Measurements from ENCODE around the gene SCFD1.
"Not testable (repeated sequence)": the region's sequence is repeated elsewhere in the genome, so short reads cannot be mapped to it uniquely, and the experiment has no call there.

Gene SCFD1

GRCh38 chr14:30681752-30682355 lies 59.7 kb downstream of the SCFD1 start:
- Histone ChIP-seq H3K9me3 (ENCODE audit: insufficient read depth, low read length, severe bottlenecking) (no peaks in the 10 kb centered on the region), H3K36me3 (ENCODE audit: insufficient read depth, low read length) (peaks cover 26% of the 10 kb centered on the region; the same call in 1 of the 2 replicates), H3K79me2 (ENCODE audit: insufficient read depth, low read length) (no peaks in the 10 kb centered on the region), H3K4me1 (ENCODE audit: insufficient read depth, low read length) (no peaks in the 10 kb centered on the region), H3K27ac (ENCODE audit: low read length) (no peak overlapping the region), H3K9ac (ENCODE audit: low read depth, low read length) (no peak overlapping the region), H4K20me1 (ENCODE audit: insufficient read depth, low read length) (no peaks in the 10 kb centered on the region), H2AFZ (ENCODE audit: low read depth, low read length) (no peak overlapping the region), H3K27me3 (ENCODE audit: insufficient read depth, low read length, poor library complexity) (no peaks in the 10 kb centered on the region), H3K4me3 (ENCODE audit: low read depth in 1 of 2, low read length in 2 of 2) (no peak overlapping the region), H3K4me2 (ENCODE audit: insufficient read depth, low read length) (no peak overlapping the region)
- DNase-seq: no peak
- no peak for ATAC-seq (ENCODE audit: insufficient read depth, low read depth)
- TF ChIP-seq CTCF (IDR thresholded peaks at IDR 0.05; ENCODE audit: borderline replicate concordance, extremely low read depth, low read length, poor library complexity, severe bottlenecking) (peak; percentile 50), EZH2 (IDR thresholded peaks at IDR 0.05; ENCODE audit: borderline replicate concordance, low read depth, low read length, severe bottlenecking) (no peak)

- not testable (repeated sequence) for H4K20me1 ChIP-seq (ENCODE audit: insufficient read depth, low read length)
These were observed 68.6 kb downstream of the SCFD1 start for GRCh38 chr14:30690487-30691355.

GRCh38 chr14:30691751-30692398 lies 69.8 kb downstream of the SCFD1 start:
- peaks cover 7% of the 10 kb centered on the region; the same call in 1 of the 2 replicates for H3K36me3 ChIP-seq (ENCODE audit: insufficient read depth, low read length)
- TF ChIP-seq EZH2 (IDR thresholded peaks at IDR 0.05; ENCODE audit: borderline replicate concordance, low read depth, low read length, severe bottlenecking) (no peak), CTCF (IDR thresholded peaks at IDR 0.05; ENCODE audit: borderline replicate concordance, extremely low read depth, low read length, poor library complexity, severe bottlenecking) (no peak)
- no peak overlapping the region for H3K27ac ChIP-seq (ENCODE audit: low read length)
- DNase-seq (no peak), ATAC-seq (ENCODE audit: insufficient read depth, low read depth) (no peak)
- no peak overlapping the region for H3K4me2 ChIP-seq (ENCODE audit: insufficient read depth, low read length)
- H3K79me2 ChIP-seq (ENCODE audit: insufficient read depth, low read length): no peaks in the 10 kb centered on the region
- H3K27me3 ChIP-seq (ENCODE audit: insufficient read depth, low read length, poor library complexity): no peaks in the 10 kb centered on the region
- H3K9ac ChIP-seq (ENCODE audit: low read depth, low read length): no peak overlapping the region
- no peaks in the 10 kb centered on the region for H3K9me3 ChIP-seq (ENCODE audit: insufficient read depth, low read length, severe bottlenecking)
- H3K4me1 ChIP-seq (ENCODE audit: insufficient read depth, low read length): no peaks in the 10 kb centered on the region
- H4K20me1 ChIP-seq (ENCODE audit: insufficient read depth, low read length): no peaks in the 10 kb centered on the region
- H2AFZ ChIP-seq (ENCODE audit: low read depth, low read length): no peak overlapping the region
- no peak overlapping the region for H3K4me3 ChIP-seq (ENCODE audit: low read depth in 1 of 2, low read length in 2 of 2)

More at GRCh38 chr14:30690487-30691355, 68.6 kb downstream of the SCFD1 start:
- H3K79me2 ChIP-seq (ENCODE audit: insufficient read depth, low read length); ATAC-seq (ENCODE audit: insufficient read depth, low read depth); H3K4me1 ChIP-seq (ENCODE audit: insufficient read depth, low read length); H3K27ac ChIP-seq (ENCODE audit: low read length); H3K4me2 ChIP-seq (ENCODE audit: insufficient read depth, low read length); H2AFZ ChIP-seq (ENCODE audit: low read depth, low read length); H3K4me3 ChIP-seq (ENCODE audit: low read depth in 1 of 2, low read length in 2 of 2); H3K9me3 ChIP-seq (ENCODE audit: insufficient read depth, low read length, severe bottlenecking); H3K9ac ChIP-seq (ENCODE audit: low read depth, low read length); DNase-seq; H3K36me3 ChIP-seq (ENCODE audit: insufficient read depth, low read length); H3K27me3 ChIP-seq (ENCODE audit: insufficient read depth, low read length, poor library complexity): not testable (repeated sequence)

- no peak overlapping the region for H3K27ac ChIP-seq (ENCODE audit: low read length)
- ATAC-seq (ENCODE audit: insufficient read depth, low read depth) (no peak), DNase-seq (no peak)
- no peaks in the 10 kb centered on the region for H3K27me3 ChIP-seq (ENCODE audit: insufficient read depth, low read length, poor library complexity)
- H3K9ac ChIP-seq (ENCODE audit: low read depth, low read length): no peak overlapping the region
- H3K4me1 ChIP-seq (ENCODE audit: insufficient read depth, low read length): no peaks in the 10 kb centered on the region
- H3K4me2 ChIP-seq (ENCODE audit: insufficient read depth, low read length): no peak overlapping the region
- no peaks in the 10 kb centered on the region for H3K9me3 ChIP-seq (ENCODE audit: insufficient read depth, low read length, severe bottlenecking)
- peaks cover 13% of the 10 kb centered on the region; the same call in 1 of the 2 replicates for H3K36me3 ChIP-seq (ENCODE audit: insufficient read depth, low read length)
- no peak overlapping the region for H3K4me3 ChIP-seq (ENCODE audit: low read depth in 1 of 2, low read length in 2 of 2)
- no peak overlapping the region for H2AFZ ChIP-seq (ENCODE audit: low read depth, low read length)
- TF ChIP-seq EZH2 (IDR thresholded peaks at IDR 0.05; ENCODE audit: borderline replicate concordance, low read depth, low read length, severe bottlenecking) (no peak), CTCF (IDR thresholded peaks at IDR 0.05; ENCODE audit: borderline replicate concordance, extremely low read depth, low read length, poor library complexity, severe bottlenecking) (no peak)
- no peaks in the 10 kb centered on the region for H3K79me2 ChIP-seq (ENCODE audit: insufficient read depth, low read length)
- H4K20me1 ChIP-seq (ENCODE audit: insufficient read depth, low read length): no peaks in the 10 kb centered on the region
These were observed 70.5 kb downstream of the SCFD1 start for GRCh38 chr14:30692669-30693068.

All from DND-41 (cell line).